ENCODE data around the gene FAM110D. TPM values are rescaled to one million over a fixed set of nuclear protein-coding genes. Genes with fewer than 3 reads are reported as not detected.

FAM110D gene
- total and polyA plus RNA-seq, 2 experiments from 2014 or later: 0.24 to 0.39 TPM

GRCh38 chr1:26169198-26169554, 10.3 kb downstream of the FAM110D start:
- H3K4me1 Mint-ChIP-seq: peaks cover 25% of the 10 kb centered on the region

GRCh38 chr1:26169669-26170471, 11.0 kb downstream of the FAM110D start, which contains the start of gene ZNF593:
ZNF593 (plus strand) TSS chr1:26169908; CDS start chr1:26169984, 76 bp downstream.
- Mint-ChIP-seq H3K27me3 (ENCODE audit: insufficient read depth, low read depth, poor library complexity) (peaks cover 40% of the 10 kb centered on the region), H3K27ac (peak within 1 kb of the TSS; percentile 84), H3K4me1 (peaks cover 21% of the 10 kb centered on the region), H3K36me3 (ENCODE audit: low read depth) (no peaks in the 10 kb centered on the region; the same call in 2 of the 3 replicates), H3K4me3 (peak within 1 kb of the TSS; percentile 88), H3K9me3 (no peaks in the 10 kb centered on the region)
- Histone ChIP-seq H3K79me2 (replicated peaks; ENCODE audit: insufficient read depth) (0 out of 2 replicates have a peak, but pooled peaks cover 4% of the 10 kb centered on the region), H4K20me1 (replicated peaks; ENCODE audit: insufficient read depth) (no peaks in the 10 kb centered on the region), H3K9me2 (ENCODE audit: insufficient read depth) (no peaks in the 10 kb centered on the region), H3K27ac (ENCODE audit: low read depth) (no peak within 1 kb of the TSS), H3K36me3 (ENCODE audit: insufficient read depth) (no peaks in the 10 kb centered on the region), H3K4me2 (peak within 1 kb of the TSS; percentile 99), H3K27me3 (ENCODE audit: insufficient read depth) (peaks cover 26% of the 10 kb centered on the region), H3K4me1 (ENCODE audit: insufficient read depth) (peaks cover 20% of the 10 kb centered on the region), H3F3A (replicated peaks; ENCODE audit: low read depth) (no peaks in the 10 kb centered on the region), H3K4me3 (peak within 1 kb of the TSS; percentile 94), H2AFZ (peak within 1 kb of the TSS; percentile 83)
- TF ChIP-seq EZH2 (IDR thresholded peaks at IDR 0.05; ENCODE audit: low read depth, unreplicated experiment) (no peak), NANOG (IDR thresholded peaks at IDR 0.05; ENCODE audit: borderline replicate concordance) (0 out of 2 replicates have a peak, but pooled peaks have one; percentile 21), ZNF462 (CRISPR knock-in tag; IDR thresholded peaks at IDR 0.05) (no peak), CREB1 (CRISPR knock-in tag; IDR thresholded peaks at IDR 0.05; ENCODE audit: low read depth) (peak; percentile 100), ZNF331 (CRISPR knock-in tag; IDR thresholded peaks at IDR 0.05; ENCODE audit: low read depth) (0 out of 2 replicates have a peak, but pooled peaks have one; percentile 24), ETS1 (IDR thresholded peaks at IDR 0.05) (no peak; the same call in 1 of the 2 replicates), CTCF (conservative IDR thresholded peaks at IDR 0.05; ENCODE audit: low read depth in 2 of 2) (peak; percentile 69 to 92), ZNF114 (CRISPR knock-in tag; IDR thresholded peaks at IDR 0.05) (no peak), POLR2AphosphoS5 (IDR thresholded peaks at IDR 0.05; ENCODE audit: low read depth) (peak; percentile 94)
- peak; percentile 93 for DNase-seq (ENCODE audit: low spot score)
- peak; percentile 82 for ATAC-seq

More at GRCh38 chr1:26169198-26169554, 10.3 kb downstream of the FAM110D start:
- Mint-ChIP-seq H3K27ac (no peak overlapping the region; the same call in 1 of the 2 replicates), H3K4me3 (peak overlapping the region; percentile 88), H3K9me3 (no peaks in the 10 kb centered on the region), H3K27me3 (ENCODE audit: insufficient read depth, low read depth, poor library complexity) (peaks cover 46% of the 10 kb centered on the region), H3K36me3 (ENCODE audit: low read depth) (no peaks in the 10 kb centered on the region; the same call in 2 of the 3 replicates)
- H3K36me3 ChIP-seq (ENCODE audit: insufficient read depth): no peaks in the 10 kb centered on the region
- no peak for TF ChIP-seq STAT1 (IDR thresholded peaks at IDR 0.05; ENCODE audit: unreplicated experiment)
- TF ChIP-seq EZH2 (IDR thresholded peaks at IDR 0.05; ENCODE audit: low read depth, unreplicated experiment): peak; percentile 4
- peaks cover 33% of the 10 kb centered on the region for H3K27me3 ChIP-seq (ENCODE audit: insufficient read depth)
- H3K4me2 ChIP-seq: peak overlapping the region; percentile 99
- H3K4me1 ChIP-seq (ENCODE audit: insufficient read depth): peaks cover 20% of the 10 kb centered on the region
- ATAC-seq: no peak
- H3K4me3 ChIP-seq: peak overlapping the region; percentile 94
- no peak overlapping the region for H3K27ac ChIP-seq (ENCODE audit: low read depth)
- H3K9me2 ChIP-seq (ENCODE audit: insufficient read depth): no peaks in the 10 kb centered on the region
- 0 out of 2 replicates have a peak, but pooled peaks cover 4% of the 10 kb centered on the region for H3K79me2 ChIP-seq (replicated peaks; ENCODE audit: insufficient read depth)
- peak overlapping the region; percentile 83 for H2AFZ ChIP-seq
- H3F3A ChIP-seq (replicated peaks; ENCODE audit: low read depth): no peaks in the 10 kb centered on the region
- no peak for DNase-seq (ENCODE audit: low spot score)
- H4K20me1 ChIP-seq (replicated peaks; ENCODE audit: insufficient read depth): no peaks in the 10 kb centered on the region
